ENCODE measurements around the gene TRPV3. TPM values are rescaled to one million over a fixed set of nuclear protein-coding genes. Genes with fewer than 3 reads are reported as not detected.

TRPV3 gene
- total and polyA plus RNA-seq, 2 experiments from 2014 or later: 0.15 to 0.69 TPM

DNA sequence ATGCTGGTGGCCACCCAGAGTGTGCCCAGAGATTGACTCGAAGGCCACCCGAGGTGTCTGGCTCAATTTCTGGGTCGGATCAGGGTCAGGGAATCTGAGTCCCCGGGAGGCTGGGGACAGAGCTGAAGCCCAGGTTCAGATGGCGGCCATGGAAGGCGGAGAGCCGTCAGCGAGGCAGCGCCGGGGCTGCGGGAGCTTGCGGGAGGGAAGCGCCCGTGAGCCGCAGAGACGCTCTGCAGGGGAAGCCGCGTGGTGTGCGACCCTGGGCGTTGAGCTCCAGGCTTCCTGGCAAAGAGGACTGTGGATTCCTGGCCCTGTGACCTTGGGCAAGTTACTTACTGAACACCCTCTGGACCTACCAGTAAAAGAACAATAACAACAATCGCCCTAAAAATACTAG lies 85.5 kb downstream of the TRPV3 start:
- H3K9me3 Mint-ChIP-seq: no peaks in the 10 kb centered on the region; the same call in 2 of the 3 replicates
- H3K27me3 Mint-ChIP-seq (ENCODE audit: insufficient read depth, low read depth, poor library complexity): peaks cover 1% of the 10 kb centered on the region
- peak overlapping the region; percentile 93; the same call in 1 of the 2 replicates for H2AFZ ChIP-seq
- H3K4me3 Mint-ChIP-seq: no peak overlapping the region
- peak; percentile 26; the same call in 1 of the 3 replicates for ATAC-seq
- H3K4me3 ChIP-seq: no peak overlapping the region
- H4K20me1 ChIP-seq (replicated peaks; ENCODE audit: insufficient read depth): no peaks in the 10 kb centered on the region
- H3K27ac ChIP-seq (ENCODE audit: low read depth): no peak overlapping the region
- no peaks in the 10 kb centered on the region for H3K36me3 ChIP-seq (ENCODE audit: insufficient read depth)
- TF ChIP-seq, protein P1, sequence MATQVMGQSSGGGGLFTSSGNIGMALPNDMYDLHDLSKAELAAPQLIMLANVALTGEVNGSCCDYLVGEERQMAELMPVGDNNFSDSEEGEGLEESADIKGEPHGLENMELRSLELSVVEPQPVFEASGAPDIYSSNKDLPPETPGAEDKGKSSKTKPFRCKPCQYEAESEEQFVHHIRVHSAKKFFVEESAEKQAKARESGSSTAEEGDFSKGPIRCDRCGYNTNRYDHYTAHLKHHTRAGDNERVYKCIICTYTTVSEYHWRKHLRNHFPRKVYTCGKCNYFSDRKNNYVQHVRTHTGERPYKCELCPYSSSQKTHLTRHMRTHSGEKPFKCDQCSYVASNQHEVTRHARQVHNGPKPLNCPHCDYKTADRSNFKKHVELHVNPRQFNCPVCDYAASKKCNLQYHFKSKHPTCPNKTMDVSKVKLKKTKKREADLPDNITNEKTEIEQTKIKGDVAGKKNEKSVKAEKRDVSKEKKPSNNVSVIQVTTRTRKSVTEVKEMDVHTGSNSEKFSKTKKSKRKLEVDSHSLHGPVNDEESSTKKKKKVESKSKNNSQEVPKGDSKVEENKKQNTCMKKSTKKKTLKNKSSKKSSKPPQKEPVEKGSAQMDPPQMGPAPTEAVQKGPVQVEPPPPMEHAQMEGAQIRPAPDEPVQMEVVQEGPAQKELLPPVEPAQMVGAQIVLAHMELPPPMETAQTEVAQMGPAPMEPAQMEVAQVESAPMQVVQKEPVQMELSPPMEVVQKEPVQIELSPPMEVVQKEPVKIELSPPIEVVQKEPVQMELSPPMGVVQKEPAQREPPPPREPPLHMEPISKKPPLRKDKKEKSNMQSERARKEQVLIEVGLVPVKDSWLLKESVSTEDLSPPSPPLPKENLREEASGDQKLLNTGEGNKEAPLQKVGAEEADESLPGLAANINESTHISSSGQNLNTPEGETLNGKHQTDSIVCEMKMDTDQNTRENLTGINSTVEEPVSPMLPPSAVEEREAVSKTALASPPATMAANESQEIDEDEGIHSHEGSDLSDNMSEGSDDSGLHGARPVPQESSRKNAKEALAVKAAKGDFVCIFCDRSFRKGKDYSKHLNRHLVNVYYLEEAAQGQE (IDR thresholded peaks at IDR 0.05; ENCODE audit: unreplicated experiment): no peak
- TF ChIP-seq EZH2phosphoT487 (IDR thresholded peaks at IDR 0.05; ENCODE audit: unreplicated experiment): no peak
- TF ChIP-seq EZH2 (IDR thresholded peaks at IDR 0.05; ENCODE audit: low read depth, unreplicated experiment): no peak
- no peak for TF ChIP-seq ZNF114 (CRISPR knock-in tag; IDR thresholded peaks at IDR 0.05)
- no peak for TF ChIP-seq ZNF331 (CRISPR knock-in tag; IDR thresholded peaks at IDR 0.05; ENCODE audit: low read depth)
- no peak for TF ChIP-seq NANOG (IDR thresholded peaks at IDR 0.05; ENCODE audit: borderline replicate concordance)
- no peak for TF ChIP-seq JUNB (IDR thresholded peaks at IDR 0.05; ENCODE audit: unreplicated experiment)
- no peak for TF ChIP-seq POLR2AphosphoS5 (IDR thresholded peaks at IDR 0.05; ENCODE audit: low read depth)
- TF ChIP-seq, protein P2, sequence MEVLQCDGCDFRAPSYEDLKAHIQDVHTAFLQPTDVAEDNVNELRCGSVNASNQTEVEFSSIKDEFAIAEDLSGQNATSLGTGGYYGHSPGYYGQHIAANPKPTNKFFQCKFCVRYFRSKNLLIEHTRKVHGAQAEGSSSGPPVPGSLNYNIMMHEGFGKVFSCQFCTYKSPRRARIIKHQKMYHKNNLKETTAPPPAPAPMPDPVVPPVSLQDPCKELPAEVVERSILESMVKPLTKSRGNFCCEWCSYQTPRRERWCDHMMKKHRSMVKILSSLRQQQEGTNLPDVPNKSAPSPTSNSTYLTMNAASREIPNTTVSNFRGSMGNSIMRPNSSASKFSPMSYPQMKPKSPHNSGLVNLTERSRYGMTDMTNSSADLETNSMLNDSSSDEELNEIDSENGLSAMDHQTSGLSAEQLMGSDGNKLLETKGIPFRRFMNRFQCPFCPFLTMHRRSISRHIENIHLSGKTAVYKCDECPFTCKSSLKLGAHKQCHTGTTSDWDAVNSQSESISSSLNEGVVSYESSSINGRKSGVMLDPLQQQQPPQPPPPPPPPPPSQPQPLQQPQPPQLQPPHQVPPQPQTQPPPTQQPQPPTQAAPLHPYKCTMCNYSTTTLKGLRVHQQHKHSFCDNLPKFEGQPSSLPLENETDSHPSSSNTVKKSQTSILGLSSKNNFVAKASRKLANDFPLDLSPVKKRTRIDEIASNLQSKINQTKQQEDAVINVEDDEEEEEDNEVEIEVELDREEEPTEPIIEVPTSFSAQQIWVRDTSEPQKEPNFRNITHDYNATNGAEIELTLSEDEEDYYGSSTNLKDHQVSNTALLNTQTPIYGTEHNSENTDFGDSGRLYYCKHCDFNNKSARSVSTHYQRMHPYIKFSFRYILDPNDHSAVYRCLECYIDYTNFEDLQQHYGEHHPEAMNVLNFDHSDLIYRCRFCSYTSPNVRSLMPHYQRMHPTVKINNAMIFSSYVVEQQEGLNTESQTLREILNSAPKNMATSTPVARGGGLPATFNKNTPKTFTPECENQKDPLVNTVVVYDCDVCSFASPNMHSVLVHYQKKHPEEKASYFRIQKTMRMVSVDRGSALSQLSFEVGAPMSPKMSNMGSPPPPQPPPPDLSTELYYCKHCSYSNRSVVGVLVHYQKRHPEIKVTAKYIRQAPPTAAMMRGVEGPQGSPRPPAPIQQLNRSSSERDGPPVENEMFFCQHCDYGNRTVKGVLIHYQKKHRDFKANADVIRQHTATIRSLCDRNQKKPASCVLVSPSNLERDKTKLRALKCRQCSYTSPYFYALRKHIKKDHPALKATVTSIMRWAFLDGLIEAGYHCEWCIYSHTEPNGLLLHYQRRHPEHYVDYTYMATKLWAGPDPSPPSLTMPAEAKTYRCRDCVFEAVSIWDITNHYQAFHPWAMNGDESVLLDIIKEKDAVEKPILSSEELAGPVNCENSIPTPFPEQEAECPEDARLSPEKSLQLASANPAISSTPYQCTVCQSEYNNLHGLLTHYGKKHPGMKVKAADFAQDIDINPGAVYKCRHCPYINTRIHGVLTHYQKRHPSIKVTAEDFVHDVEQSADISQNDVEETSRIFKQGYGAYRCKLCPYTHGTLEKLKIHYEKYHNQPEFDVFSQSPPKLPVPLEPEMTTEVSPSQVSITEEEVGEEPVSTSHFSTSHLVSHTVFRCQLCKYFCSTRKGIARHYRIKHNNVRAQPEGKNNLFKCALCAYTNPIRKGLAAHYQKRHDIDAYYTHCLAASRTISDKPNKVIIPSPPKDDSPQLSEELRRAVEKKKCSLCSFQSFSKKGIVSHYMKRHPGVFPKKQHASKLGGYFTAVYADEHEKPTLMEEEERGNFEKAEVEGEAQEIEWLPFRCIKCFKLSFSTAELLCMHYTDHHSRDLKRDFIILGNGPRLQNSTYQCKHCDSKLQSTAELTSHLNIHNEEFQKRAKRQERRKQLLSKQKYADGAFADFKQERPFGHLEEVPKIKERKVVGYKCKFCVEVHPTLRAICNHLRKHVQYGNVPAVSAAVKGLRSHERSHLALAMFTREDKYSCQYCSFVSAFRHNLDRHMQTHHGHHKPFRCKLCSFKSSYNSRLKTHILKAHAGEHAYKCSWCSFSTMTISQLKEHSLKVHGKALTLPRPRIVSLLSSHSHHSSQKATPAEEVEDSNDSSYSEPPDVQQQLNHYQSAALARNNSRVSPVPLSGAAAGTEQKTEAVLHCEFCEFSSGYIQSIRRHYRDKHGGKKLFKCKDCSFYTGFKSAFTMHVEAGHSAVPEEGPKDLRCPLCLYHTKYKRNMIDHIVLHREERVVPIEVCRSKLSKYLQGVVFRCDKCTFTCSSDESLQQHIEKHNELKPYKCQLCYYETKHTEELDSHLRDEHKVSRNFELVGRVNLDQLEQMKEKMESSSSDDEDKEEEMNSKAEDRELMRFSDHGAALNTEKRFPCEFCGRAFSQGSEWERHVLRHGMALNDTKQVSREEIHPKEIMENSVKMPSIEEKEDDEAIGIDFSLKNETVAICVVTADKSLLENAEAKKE (CRISPR knock-in tag; IDR thresholded peaks at IDR 0.05): no peak
- TF ChIP-seq, protein P3, sequence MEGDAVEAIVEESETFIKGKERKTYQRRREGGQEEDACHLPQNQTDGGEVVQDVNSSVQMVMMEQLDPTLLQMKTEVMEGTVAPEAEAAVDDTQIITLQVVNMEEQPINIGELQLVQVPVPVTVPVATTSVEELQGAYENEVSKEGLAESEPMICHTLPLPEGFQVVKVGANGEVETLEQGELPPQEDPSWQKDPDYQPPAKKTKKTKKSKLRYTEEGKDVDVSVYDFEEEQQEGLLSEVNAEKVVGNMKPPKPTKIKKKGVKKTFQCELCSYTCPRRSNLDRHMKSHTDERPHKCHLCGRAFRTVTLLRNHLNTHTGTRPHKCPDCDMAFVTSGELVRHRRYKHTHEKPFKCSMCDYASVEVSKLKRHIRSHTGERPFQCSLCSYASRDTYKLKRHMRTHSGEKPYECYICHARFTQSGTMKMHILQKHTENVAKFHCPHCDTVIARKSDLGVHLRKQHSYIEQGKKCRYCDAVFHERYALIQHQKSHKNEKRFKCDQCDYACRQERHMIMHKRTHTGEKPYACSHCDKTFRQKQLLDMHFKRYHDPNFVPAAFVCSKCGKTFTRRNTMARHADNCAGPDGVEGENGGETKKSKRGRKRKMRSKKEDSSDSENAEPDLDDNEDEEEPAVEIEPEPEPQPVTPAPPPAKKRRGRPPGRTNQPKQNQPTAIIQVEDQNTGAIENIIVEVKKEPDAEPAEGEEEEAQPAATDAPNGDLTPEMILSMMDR (conservative IDR thresholded peaks at IDR 0.05; ENCODE audit: low read depth in 2 of 2): no peak
- TF ChIP-seq STAT1 (IDR thresholded peaks at IDR 0.05; ENCODE audit: unreplicated experiment): no peak
- TF ChIP-seq CREB1 (CRISPR knock-in tag; IDR thresholded peaks at IDR 0.05; ENCODE audit: low read depth): no peak
- no peak overlapping the region for H3K4me2 ChIP-seq
- H3K27ac Mint-ChIP-seq: no peak overlapping the region
- no peaks in the 10 kb centered on the region for H3K27me3 ChIP-seq (ENCODE audit: insufficient read depth)
- H3K4me1 Mint-ChIP-seq: peaks cover 14% of the 10 kb centered on the region; the same call in 2 of the 3 replicates
- H3F3A ChIP-seq (replicated peaks; ENCODE audit: low read depth): no peaks in the 10 kb centered on the region
- H3K9me2 ChIP-seq (ENCODE audit: insufficient read depth): no peaks in the 10 kb centered on the region
- no peaks in the 10 kb centered on the region for H3K36me3 Mint-ChIP-seq (ENCODE audit: low read depth)
- H3K4me1 ChIP-seq (ENCODE audit: insufficient read depth): peaks cover 10% of the 10 kb centered on the region
- H3K79me2 ChIP-seq (replicated peaks; ENCODE audit: insufficient read depth): no peaks in the 10 kb centered on the region
- no peak for DNase-seq (ENCODE audit: low spot score)
